GM19238 (cell line): ENCODE results near the gene MAVS.
"Not testable (repeated sequence)": the region's sequence is repeated elsewhere in the genome, so short reads cannot be mapped to it uniquely, and the experiment has no call there.

ENCODE experiments used
- DNase-seq: peaks from one replicate; pipeline ENCODE4 v3.0.0; 2011; ENCODE audit warnings: low spot score; ENCODE audit not compliant: insufficient read length

The MAVS gene

DNA sequence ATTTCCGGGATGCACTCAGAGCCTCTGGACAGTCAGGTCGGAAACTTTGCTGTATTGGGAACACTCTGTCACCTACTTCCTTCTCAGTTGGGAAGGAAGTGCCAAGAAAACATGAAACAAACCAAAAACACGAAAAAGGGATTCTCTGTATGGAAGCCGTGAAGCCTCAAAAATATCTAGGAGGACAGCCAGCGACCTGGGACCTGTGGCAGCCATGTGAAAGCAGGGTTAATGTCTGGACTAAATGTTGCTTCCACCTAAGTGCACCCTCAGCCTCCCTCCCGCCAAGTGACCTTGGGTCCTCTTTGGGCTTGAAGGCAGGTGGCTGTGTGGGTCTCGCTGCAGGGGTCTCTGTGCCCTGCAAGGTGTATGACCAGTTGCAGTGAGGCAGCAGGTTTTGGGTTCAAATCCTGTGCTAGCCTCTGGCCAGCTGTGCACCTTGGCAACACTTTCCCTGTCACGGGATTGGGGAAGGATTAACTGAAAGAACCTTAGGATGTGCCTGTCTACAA lies 851 bp downstream of the MAVS start:
- no peak for DNase-seq

DNA sequence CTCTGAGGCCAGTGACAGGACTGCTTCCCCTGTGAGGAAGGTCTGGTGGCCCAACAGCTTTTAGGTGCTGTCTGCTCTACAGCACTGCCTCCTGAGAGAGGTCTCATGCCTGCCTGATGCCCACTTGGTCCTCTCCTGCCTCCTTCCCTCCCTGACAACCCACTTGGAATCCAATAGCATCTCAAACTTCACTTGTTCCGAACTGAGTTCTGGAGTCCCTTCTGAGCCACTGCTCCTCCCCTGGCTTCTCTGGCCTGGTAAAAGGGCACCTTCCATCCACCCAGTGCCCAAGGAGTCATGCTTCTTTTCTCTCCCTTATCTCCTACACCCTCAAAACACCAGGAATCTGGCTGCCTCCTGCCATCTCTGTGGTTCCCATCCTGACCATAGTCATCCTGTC lies 1.9 kb downstream of the MAVS start:
- no peak for DNase-seq

DNA sequence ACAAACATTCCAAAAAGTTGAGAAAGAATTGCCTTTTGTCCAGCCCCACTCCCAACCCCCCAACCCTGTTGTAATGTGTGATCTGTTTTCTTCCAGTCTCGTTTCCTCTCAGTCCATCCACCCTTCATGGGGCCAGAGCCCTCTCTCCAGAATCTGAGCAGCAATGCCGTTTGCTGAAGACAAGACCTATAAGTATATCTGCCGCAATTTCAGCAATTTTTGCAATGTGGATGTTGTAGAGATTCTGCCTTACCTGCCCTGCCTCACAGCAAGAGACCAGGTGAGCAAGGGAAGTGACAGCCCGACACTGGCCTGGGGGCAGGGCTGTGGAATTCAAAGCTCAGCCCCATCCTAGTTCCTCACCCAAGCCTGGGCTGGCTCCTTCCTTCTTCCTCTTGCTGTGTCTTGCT lies 7.8 kb downstream of the MAVS start:
- DNase-seq: no peak

GRCh38 chr20:3857405-3857804 lies 10.8 kb downstream of the MAVS start:
- no peak for DNase-seq

DNA sequence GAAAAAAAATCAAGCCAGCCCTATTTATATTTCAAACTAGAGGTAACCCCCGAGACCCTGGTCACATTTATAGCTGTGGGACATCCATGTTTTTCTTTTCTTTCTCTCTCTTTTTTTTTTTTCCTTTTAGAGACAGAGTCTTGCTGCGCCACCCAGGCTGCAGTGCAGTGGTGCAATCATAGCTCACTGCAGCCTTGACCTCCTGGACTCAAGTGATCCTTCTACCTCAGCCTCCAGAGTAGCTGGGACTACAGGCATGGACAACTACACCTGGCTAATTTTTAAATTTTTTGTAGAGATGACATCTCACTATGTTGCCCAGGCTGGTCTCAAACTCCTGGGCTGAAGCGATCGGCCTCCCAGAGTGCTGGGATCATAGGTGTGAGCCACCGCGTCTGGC lies 12.1 kb downstream of the MAVS start:
- DNase-seq: no peak

DNA sequence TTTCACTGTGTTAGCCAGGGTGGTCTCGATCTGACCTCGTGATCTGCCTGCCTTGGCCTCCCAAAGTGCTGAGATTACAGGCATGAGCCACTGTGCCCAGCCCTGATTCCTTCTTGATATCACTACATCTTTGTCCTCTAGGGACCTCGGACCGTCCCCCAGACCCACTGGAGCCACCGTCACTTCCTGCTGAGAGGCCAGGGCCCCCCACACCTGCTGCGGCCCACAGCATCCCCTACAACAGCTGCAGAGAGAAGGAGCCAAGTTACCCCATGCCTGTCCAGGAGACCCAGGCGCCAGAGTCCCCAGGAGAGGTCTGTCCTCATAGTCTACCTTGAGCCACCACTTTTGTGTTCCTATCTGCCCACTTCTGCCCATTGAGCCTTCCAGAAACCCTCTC lies 14.6 kb downstream of the MAVS start:
- DNase-seq: no peak

DNA sequence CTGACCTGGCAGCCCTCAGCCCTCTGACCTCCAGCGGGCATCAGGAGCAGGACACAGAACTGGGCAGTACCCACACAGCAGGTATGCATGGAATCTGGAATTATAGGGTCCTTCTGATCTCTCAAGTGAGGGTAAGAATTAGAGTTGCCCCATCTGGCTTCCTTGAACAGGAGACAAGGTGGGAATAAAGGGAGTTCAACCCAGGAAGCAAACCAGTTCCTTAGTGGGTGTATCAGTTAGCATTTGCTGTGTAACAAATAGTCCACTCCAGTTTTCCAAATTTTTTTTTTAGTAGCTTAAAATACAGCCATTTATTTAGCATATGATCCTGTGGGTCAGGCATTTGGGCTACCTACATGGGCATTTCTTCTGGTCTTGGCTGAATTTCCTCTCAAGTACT lies 15.7 kb downstream of the MAVS start:
- no peak for DNase-seq

GRCh38 chr20:3863317-3863716 lies 16.7 kb downstream of the MAVS start:
- DNase-seq: no peak

GRCh38 chr20:3864518-3864917 lies 17.9 kb downstream of the MAVS start:
- DNase-seq: no peak

GRCh38 chr20:3865152-3865886 lies 18.7 kb downstream of the MAVS start:
- DNase-seq: no peak

GRCh38 chr20:3865887-3866407 lies 19.3 kb downstream of the MAVS start:
- no peak for DNase-seq

GRCh38 chr20:3866464-3866863 lies 19.8 kb downstream of the MAVS start:
- DNase-seq: no peak

DNA sequence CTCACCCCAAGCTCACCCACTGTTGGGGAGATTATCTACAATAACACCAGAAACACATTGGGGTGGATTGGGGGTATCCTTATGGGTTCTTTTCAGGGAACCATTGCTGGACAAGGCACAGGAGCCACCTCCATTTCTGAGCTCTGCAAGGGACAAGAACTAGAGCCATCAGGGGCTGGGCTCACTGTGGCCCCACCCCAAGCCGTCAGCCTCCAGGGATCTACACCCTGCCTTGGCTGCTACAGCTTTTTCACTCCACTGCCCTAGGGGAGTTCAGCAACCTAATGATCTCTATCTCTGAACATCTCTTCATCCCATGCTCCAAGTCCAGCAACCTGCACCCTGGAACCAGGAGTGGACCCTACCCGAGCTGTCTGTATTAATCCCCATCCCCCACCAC lies 21.2 kb downstream of the MAVS start:
- DNase-seq: no peak

GRCh38 chr20:3869839-3870634 lies 23.4 kb downstream of the MAVS start:
- no peak for DNase-seq

DNA sequence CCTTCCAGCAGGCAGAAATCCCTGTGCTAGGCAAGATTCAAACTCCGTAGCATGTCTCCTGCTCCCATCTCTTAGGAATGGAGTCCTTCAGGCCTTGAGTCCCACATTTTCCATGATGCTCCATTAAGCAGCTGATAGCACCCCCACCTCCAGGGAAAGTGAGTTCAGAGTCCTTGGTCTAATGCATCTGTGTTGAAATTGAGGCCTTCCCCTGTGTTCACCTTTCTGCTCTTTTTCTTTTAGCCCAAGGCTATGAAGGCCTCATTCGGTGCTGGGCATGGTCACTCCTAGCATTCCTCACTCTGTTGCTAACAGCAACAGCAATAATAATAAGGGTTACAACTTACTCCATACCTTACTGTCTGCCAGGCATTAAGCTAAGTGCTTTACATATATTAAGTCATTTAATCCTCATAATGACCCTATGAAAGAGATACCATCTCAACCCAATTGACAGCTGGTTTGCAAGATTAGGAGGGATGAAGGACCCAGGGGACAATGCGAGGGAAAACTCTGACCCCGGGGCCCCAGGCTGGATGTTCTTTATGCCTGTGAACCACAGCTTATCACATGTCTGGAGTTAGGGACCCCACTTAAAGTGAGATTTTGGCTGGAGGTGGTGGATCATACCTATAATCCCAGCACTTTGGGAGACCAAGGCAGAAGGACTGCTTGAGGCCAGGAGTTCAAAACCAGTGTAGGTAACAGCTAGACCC lies 25.1 kb downstream of the MAVS start:
- DNase-seq: no peak

GRCh38 chr20:3873507-3873906 lies 26.9 kb downstream of the MAVS start:
- no peak for DNase-seq

GRCh38 chr20:3874194-3874844 lies 27.7 kb downstream of the MAVS start:
- DNase-seq: no peak

DNA sequence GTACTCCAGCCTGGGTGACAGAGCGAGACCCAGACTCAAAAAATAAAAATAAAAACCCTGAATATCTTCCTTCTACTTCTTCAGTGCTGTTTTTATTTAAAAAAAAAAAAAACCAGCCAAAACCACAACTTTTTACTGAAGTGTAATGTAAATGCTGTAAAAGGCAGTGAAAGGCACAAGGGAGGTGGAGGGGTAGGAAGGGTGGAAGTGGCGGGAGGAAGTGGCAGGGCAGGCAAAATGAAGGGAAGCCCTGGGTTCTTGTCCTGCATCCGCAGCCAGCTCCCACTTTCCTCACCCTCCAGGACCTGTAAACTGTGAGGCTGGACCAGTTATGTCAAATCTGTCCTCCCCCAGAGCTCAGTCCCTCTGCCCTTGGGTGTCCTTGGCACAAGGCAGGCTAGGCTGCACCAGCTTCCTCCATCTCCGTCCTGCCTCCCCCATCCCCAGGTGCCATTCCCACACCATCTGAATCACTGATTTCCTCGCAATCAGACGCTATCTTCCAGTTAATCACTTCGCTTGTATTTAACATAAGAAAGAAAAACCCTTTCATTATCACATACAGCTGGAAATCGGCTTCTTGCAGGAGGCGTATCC lies 28.8 kb downstream of the MAVS start:
- no peak for DNase-seq

- no peak for DNase-seq
Observed at GRCh38 chr20:3876000-3876399, 29.4 kb downstream of the MAVS start.

DNA sequence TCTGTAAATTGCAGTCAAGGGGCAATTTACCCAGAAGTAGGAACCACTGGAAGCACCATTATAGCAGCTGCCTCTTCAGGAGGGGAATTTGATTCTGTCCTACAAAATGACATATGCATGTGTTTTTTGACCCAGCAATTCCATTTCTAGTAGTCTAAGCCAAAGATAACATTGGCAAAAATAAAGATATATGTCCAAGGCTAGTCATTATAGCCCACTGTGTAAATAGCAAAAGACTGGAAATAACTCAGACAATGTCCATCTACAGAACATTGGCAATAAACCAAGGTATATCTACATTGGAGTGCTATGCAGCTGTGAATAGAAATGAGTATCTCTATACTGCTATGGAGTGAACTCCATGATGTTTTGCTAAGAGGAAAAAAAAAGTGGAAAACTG lies 30.0 kb downstream of the MAVS start:
- DNase-seq: no peak

DNA sequence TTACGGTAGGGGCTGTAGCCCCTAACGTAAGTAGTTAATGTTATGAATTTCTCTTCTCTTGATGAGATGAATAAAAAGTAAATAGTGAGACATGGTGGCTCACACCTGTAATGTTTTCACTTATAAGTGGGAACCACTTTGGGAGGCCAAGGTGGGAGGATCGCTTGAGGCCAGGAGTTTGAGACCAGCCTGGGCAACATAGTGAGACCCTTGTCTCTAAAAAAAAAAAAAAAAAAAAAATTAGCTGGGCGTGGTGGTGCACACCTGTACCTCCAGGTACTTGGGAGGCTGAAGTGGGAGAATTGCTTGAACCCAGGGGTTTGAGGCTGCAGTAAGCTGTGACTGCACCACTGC lies 32.3 kb downstream of the MAVS start:
- DNase-seq: not testable (repeated sequence)
